Right atrium auricular region (tissue), 2 donors: ENCODE results near the gene COL23A1. TPM values are rescaled to one million over a fixed set of nuclear protein-coding genes. Genes with fewer than 3 reads are reported as not detected.

Experiments
- DNase-seq: peaks from one replicate; pipeline ENCODE4 v3.0.0-alpha.2; 2019; ENCODE audit warnings: low spot score
- H3K27ac ChIP-seq, 2 donors: fragments of 200-600 bp; sonication (generic); 1 replicate in 1 of 2; 2 replicates in 1 of 2; pipeline ENCODE4 v1.5.1; 2016 to 2019
- H3K27me3 ChIP-seq, 2 donors: fragments of 200-600 bp; sonication (generic); one replicate each; pipeline versions ENCODE4 v1.5.1 to v1.6.0; 2017 to 2019
- H3K36me3 ChIP-seq: fragments of 200-600 bp; sonication (generic); one replicate; pipeline ENCODE4 v1.5.1; 2016
- H3K4me1 ChIP-seq, 2 donors: fragments of 200-600 bp; sonication (generic); one replicate each; pipeline versions ENCODE4 v1.5.1 to v1.6.0; 2017 to 2019
- H3K4me3 ChIP-seq, 2 donors: fragments of 200-600 bp; sonication (generic); 1 replicate in 1 of 2; 2 replicates in 1 of 2; pipeline ENCODE4 v1.5.1; 2017 to 2019; ENCODE audit warnings: mild to moderate bottlenecking in 1 of 2, moderate library complexity in 1 of 2
- H3K9me3 ChIP-seq, 2 donors: fragments of 200-600 bp; sonication (generic); one replicate each; pipeline ENCODE4 v1.5.1; 2019
- total RNA-seq, 2 donors: library from RNA; depleted of rRNA; stranded (reverse); fragments of >200 nt; gene quantifications; one replicate each; pipeline ENCODE4 v1.1.0, GENCODE V29; 2016
- TF ChIP-seq, protein P1 (sequence below), 2 donors: fragments of 200-600 bp; sonication (generic); IDR thresholded peaks; one replicate each; pipeline ENCODE4 v1.5.1; 2019; ENCODE audit warnings: antibody characterized with exemption in 2 of 2

COL23A1 gene
- total RNA-seq, 2 donors from 2014 or later: 5.7 to 6.8 TPM

DNA sequence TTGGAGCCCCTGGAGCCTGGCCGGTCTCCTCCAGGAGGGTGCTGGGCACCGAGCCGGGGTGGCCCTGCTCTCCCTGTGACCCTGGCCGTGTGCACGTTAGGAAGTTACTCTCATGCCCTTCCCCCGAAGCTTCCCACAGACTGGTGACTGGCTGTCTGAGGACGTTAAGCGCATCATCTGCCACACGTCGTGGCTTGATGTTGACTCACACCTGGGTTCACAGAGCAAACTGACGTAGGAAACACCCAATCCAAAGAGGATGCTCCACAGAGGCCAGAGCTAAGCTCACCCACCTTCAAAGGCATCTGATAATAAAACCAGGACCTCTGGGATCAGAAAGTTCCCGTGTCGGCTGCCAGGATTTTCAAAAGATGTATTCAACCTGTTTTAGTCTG is 204.7 kb downstream of the COL23A1 start:
- Histone ChIP-seq H3K27ac (no peak overlapping the region), H3K4me3 (no peak overlapping the region), H3K27me3 (no peaks in the 10 kb centered on the region), H3K4me1 (peaks cover 0 to 9% of the 10 kb centered on the region in 2 donors), H3K9me3 (no peaks in the 10 kb centered on the region), H3K36me3 (no peaks in the 10 kb centered on the region)
- DNase-seq: no peak
- TF ChIP-seq, protein P1, sequence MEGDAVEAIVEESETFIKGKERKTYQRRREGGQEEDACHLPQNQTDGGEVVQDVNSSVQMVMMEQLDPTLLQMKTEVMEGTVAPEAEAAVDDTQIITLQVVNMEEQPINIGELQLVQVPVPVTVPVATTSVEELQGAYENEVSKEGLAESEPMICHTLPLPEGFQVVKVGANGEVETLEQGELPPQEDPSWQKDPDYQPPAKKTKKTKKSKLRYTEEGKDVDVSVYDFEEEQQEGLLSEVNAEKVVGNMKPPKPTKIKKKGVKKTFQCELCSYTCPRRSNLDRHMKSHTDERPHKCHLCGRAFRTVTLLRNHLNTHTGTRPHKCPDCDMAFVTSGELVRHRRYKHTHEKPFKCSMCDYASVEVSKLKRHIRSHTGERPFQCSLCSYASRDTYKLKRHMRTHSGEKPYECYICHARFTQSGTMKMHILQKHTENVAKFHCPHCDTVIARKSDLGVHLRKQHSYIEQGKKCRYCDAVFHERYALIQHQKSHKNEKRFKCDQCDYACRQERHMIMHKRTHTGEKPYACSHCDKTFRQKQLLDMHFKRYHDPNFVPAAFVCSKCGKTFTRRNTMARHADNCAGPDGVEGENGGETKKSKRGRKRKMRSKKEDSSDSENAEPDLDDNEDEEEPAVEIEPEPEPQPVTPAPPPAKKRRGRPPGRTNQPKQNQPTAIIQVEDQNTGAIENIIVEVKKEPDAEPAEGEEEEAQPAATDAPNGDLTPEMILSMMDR (IDR thresholded peaks at IDR 0.05): no peak

DNA sequence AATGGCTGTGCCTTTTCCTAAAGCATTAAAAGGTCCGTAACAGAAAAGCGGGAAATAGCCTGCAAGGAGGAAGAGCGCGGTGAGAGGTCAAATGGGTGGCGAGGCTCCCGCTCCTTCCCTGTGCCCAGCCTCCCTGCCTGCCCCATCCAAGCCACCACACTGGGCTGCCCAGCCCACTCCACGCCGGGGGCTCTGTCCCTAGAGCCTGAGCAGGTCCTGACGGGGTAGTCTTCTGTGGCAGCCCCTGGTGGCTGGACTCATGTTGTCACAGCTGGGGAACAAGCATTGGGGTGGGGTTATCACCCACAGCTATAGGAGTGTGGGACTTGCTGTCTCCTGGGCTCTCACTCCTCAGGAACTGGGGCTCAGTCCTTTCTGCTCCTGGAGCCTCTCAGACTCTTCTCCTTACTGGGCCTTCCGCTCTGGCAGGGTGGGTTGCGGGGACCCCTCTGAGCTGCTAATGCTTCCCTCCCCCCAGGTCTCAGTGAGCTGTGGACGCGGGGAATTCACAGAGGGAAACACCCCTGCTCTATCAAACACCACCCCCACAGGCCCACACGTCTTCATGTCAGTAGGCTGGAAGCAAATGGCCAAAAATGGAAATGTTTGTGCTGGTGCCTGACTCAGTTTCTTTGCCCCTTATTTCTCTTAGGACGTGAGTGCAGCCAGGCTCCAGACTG is 205.2 kb downstream of the COL23A1 start:
- Histone ChIP-seq H3K4me1 (peaks cover 0 to 9% of the 10 kb centered on the region in 2 donors), H3K36me3 (no peaks in the 10 kb centered on the region), H3K4me3 (no peak overlapping the region), H3K27me3 (no peaks in the 10 kb centered on the region), H3K27ac (no peak overlapping the region), H3K9me3 (no peaks in the 10 kb centered on the region)
- TF ChIP-seq, protein P1 (IDR thresholded peaks at IDR 0.05): no peak
- DNase-seq: no peak

DNA sequence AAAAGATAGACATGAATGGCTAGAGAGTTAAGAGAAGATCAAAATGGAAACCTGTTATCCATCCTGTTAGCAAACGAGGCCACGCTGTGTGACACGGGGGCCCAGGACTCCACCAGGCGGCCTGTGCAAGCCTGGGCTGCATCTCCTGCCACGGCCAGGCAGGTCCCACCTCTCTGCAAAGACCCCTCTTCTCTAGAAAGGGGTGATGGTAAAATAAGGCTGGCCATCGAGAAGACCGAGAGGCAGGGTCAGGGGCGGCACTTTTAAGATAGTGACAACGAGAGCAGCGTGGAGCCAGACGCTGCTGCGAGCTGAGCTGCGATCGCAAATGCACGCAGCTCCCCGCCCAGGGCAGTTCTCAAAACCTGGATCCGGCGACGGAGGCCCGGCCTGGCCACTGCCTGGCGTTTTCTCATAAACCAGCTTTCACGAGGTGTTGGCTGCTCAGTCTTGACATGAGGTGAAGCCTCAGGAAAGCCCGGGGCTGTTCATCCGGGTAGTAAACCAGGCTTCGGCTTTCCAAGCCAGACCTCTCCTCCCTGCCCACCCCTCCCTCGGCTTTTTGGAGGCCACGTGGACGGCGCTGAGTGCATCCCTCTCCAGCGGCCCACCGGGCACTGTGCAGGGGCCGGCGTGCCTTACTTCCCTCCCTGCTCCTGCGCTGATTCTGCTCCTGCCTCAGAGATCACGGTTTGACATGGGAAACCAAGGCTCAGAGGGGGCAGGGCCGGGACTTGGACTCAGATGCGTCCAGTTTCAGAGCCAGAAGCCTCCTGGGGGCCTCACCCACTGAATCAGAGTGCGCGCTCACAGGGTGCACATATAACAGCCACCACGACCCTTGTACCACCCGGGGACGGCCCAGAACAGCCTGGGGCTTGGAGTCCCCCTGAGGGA is 206.0 kb downstream of the COL23A1 start:
- Histone ChIP-seq H3K27me3 (no peaks in the 10 kb centered on the region), H3K27ac (no peak overlapping the region), H3K4me1 (peaks cover 0 to 3% of the 10 kb centered on the region in 2 donors), H3K36me3 (no peaks in the 10 kb centered on the region), H3K4me3 (no peak overlapping the region), H3K9me3 (no peaks in the 10 kb centered on the region)
- no peak for DNase-seq
- TF ChIP-seq, protein P1 (IDR thresholded peaks at IDR 0.05): no peak

DNA sequence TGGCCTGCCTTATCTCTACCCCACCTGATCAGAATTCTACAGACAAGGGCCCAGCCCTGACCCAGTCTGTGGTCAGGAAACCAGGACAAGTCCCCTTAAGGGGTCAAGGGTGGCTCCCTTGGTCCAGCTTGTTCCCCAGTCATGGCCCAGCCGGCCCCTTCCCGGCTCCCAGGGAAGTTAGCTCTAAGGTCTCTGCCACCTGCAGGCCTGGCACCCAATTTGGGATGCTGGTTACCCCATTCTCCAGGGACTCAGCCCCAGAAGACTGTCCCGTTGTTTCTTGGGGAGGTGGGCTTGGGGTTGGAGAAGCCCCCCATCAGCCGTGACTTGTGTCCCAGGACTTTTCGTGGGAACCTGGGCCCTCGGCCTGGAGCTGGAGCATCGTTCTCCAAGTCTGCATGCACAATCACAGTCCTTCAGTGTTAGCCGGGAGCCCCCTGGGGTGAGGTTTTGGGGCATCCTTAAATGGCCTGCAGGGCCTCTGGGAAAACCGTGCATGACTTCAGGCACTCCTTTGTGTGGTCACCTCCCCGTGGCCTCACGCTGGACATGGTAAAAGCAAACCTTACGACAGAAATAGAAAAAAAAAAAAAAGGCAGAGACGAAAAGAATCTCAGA is 206.8 kb downstream of the COL23A1 start:
- Histone ChIP-seq H3K27me3 (no peaks in the 10 kb centered on the region), H3K4me1 (no peaks in the 10 kb centered on the region), H3K27ac (no peak overlapping the region), H3K36me3 (no peaks in the 10 kb centered on the region), H3K4me3 (no peak overlapping the region), H3K9me3 (no peaks in the 10 kb centered on the region)
- TF ChIP-seq, protein P1 (IDR thresholded peaks at IDR 0.05): no peak
- DNase-seq: no peak

DNA sequence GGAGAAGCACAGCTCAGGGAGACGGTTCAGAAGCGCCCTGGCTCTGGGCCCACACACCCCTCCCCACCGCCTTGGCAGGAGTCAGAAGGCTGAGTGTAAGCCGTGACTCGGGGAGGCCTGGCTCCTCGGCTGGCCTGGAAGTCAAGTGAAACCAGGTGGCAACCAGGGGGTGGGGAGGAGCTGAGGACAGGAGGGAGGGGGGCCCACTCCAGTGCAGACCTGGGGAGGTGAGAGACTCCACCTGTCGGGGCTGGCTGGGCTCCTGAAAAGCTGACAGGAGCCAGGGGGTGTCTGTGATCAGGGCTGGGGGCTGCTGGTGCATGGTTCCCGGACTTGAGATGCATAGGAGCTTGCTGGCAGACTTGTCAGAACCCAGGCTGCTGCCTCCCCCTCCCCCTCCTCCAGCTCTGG is 207.4 kb downstream of the COL23A1 start:
- TF ChIP-seq, protein P1 (IDR thresholded peaks at IDR 0.05): no peak
- no peak for DNase-seq
- no peaks in the 10 kb centered on the region for H3K27me3 ChIP-seq

More for the DNA sequence above, 207.4 kb downstream of the COL23A1 start:
- Histone ChIP-seq H3K9me3 (no peaks in the 10 kb centered on the region), H3K4me1 (no peaks in the 10 kb centered on the region), H3K27ac (no peak overlapping the region), H3K4me3 (no peak overlapping the region), H3K36me3 (no peaks in the 10 kb centered on the region)
